SU-DHL-6 (cell line): ENCODE data around the gene NUP88.

Source experiments
- H2AFZ ChIP-seq: fragments of 200-600 bp; sonication (generic); 2 replicates; pipeline ENCODE4 v1.6.1; 2014; ENCODE audit warnings: low read depth, mild to moderate bottlenecking, moderate library complexity, mixed read lengths, antibody characterized with exemption, low read length; ENCODE audit not compliant: severe bottlenecking
- H3F3A ChIP-seq: fragments of 200-600 bp; shearing (Covaris generic); 2 replicates; pipeline ENCODE4 v1.6.0; 2016; ENCODE audit warnings: antibody characterized with exemption, mild to moderate bottlenecking; ENCODE audit not compliant: insufficient read depth
- H3K27ac ChIP-seq: fragments of 200-600 bp; sonication (generic); 2 replicates; pipeline ENCODE4 v1.5.1; 2016; ENCODE audit warnings: low read depth, mild to moderate bottlenecking, low read length, moderate library complexity, mixed read lengths
- H3K27me3 ChIP-seq: fragments of 200-600 bp; sonication (generic), shearing (Covaris generic); 2 replicates; pipeline ENCODE4 v1.6.0; 2014; ENCODE audit warnings: mild to moderate bottlenecking, low read length
- H3K36me3 ChIP-seq: fragments of 200-600 bp; sonication (generic); 2 replicates; pipeline ENCODE4 v1.6.1; 2014; ENCODE audit warnings: mild to moderate bottlenecking, low read length, mixed read lengths
- H3K4me2 ChIP-seq: fragments of 300-600, 200-600 bp; shearing (Covaris generic), sonication (generic); 2 replicates; pipeline ENCODE4 v1.6.0; 2014; ENCODE audit warnings: low read length, low read depth, mild to moderate bottlenecking; ENCODE audit not compliant: poor library complexity, severe bottlenecking
- H3K4me3 ChIP-seq: fragments of 200-600 bp; sonication (generic); 2 replicates; pipeline ENCODE4 v1.5.1; 2014; ENCODE audit warnings: antibody characterized with exemption, low read length, mild to moderate bottlenecking, mixed read lengths; ENCODE audit not compliant: insufficient read depth, poor library complexity, severe bottlenecking
- H3K79me2 ChIP-seq: fragments of 200-600 bp; sonication (generic); 2 replicates; pipeline ENCODE4 v1.6.1; 2014; ENCODE audit warnings: mild to moderate bottlenecking, low read length, moderate library complexity; ENCODE audit not compliant: insufficient read depth
- H3K9ac ChIP-seq: fragments of 200-600 bp; sonication (generic); 2 replicates; pipeline ENCODE4 v1.7.0; 2014; ENCODE audit warnings: mild to moderate bottlenecking, low read length
- H3K9me2 ChIP-seq: fragments of 200-600 bp; sonication (generic); replicated peaks from 2 replicates; pipeline ENCODE4 v1.6.1; 2014; ENCODE audit warnings: low read length; ENCODE audit not compliant: insufficient read depth
- H3K9me3 ChIP-seq: fragments of 200-600 bp; sonication (generic); 2 replicates; pipeline ENCODE4 v1.6.1; 2014; ENCODE audit warnings: low read length, mixed read lengths; ENCODE audit not compliant: insufficient read depth
- H4K20me1 ChIP-seq: fragments of 200-600 bp; sonication (generic); 2 replicates; pipeline ENCODE4 v1.6.1; 2014; ENCODE audit warnings: low read depth, mild to moderate bottlenecking, antibody characterized with exemption, low read length, moderate library complexity, mixed read lengths
- EZH2phosphoT487 ChIP-seq: fragments of 200-600 bp; sonication (generic), shearing (Covaris generic); conservative IDR thresholded peaks from 2 replicates; pipeline ENCODE4 v1.6.1; 2018; ENCODE audit warnings: mild to moderate bottlenecking, antibody characterized with exemption, low read length, moderate library complexity, mixed read lengths
- TF ChIP-seq, protein P1 (sequence below): fragments of 200-600 bp; sonication (generic); IDR thresholded peaks from one replicate; pipeline ENCODE4 v1.5.1; 2017; ENCODE audit warnings: antibody characterized with exemption, mild to moderate bottlenecking, low read length, moderate library complexity; ENCODE audit not compliant: insufficient read depth, poor library complexity, severe bottlenecking

Gene NUP88

DNA sequence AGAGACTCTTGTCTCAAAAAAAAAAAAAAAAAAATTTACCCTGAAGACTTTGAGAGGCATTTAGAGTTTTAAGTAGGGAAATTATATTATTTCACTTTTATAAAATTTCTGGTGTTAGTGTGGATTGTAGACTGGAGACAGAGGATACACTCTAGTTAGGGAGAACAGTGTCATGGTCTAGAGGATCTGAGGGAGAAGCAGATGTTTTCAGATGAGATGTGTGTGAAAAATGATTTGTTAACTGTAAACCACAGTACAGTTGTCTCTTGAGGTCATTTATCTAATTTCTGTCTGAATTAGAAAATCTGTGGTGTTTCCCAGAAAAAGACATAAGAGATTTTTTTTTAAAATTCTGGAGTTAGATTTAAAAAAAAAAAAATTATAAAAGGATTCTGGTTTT is 54.8 kb downstream of the NUP88 start:
- H3K4me2 ChIP-seq = no peak overlapping the region
- H3K9me3 ChIP-seq = no peaks in the 10 kb centered on the region
- no peak for TF ChIP-seq EZH2phosphoT487
- TF ChIP-seq, protein P1, sequence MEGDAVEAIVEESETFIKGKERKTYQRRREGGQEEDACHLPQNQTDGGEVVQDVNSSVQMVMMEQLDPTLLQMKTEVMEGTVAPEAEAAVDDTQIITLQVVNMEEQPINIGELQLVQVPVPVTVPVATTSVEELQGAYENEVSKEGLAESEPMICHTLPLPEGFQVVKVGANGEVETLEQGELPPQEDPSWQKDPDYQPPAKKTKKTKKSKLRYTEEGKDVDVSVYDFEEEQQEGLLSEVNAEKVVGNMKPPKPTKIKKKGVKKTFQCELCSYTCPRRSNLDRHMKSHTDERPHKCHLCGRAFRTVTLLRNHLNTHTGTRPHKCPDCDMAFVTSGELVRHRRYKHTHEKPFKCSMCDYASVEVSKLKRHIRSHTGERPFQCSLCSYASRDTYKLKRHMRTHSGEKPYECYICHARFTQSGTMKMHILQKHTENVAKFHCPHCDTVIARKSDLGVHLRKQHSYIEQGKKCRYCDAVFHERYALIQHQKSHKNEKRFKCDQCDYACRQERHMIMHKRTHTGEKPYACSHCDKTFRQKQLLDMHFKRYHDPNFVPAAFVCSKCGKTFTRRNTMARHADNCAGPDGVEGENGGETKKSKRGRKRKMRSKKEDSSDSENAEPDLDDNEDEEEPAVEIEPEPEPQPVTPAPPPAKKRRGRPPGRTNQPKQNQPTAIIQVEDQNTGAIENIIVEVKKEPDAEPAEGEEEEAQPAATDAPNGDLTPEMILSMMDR = no peak
- H3K79me2 ChIP-seq = no peaks in the 10 kb centered on the region
- no peak overlapping the region for H3K9ac ChIP-seq
- peaks cover 20% of the 10 kb centered on the region; the same call in 1 of the 2 replicates for H3K36me3 ChIP-seq
- no peak overlapping the region for H3K27ac ChIP-seq
- no peaks in the 10 kb centered on the region for H4K20me1 ChIP-seq
- peaks cover 4% of the 10 kb centered on the region; the same call in 1 of the 2 replicates for H3F3A ChIP-seq
- H2AFZ ChIP-seq = no peak overlapping the region
- H3K4me3 ChIP-seq = no peak overlapping the region
- no peaks in the 10 kb centered on the region for H3K27me3 ChIP-seq
- no peaks in the 10 kb centered on the region for H3K9me2 ChIP-seq

DNA sequence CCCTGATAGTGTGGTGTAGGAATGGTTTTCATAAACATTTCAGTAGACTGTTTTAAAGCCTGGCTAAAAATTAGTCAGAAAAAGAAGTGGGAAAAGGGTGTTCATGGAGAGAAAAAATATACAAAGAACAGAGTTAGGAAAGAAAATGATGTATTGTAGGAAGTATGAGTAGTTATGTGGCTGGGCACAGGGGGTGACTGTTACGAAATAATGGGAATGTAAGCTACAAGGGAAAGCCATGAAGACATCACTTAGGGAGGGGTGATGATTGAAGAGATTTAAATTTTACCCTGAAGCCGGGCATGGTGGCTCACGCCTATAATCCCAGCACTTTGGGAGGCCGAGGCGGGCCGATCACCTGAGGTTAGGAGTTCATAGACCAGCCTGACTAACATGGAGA is 55.3 kb downstream of the NUP88 start:
- H3K27ac ChIP-seq = no peak overlapping the region
- H3K9ac ChIP-seq = no peak overlapping the region
- no peaks in the 10 kb centered on the region for H3K79me2 ChIP-seq
- no peaks in the 10 kb centered on the region for H3K9me2 ChIP-seq
- H3F3A ChIP-seq = peaks cover 4% of the 10 kb centered on the region; the same call in 1 of the 2 replicates
- no peaks in the 10 kb centered on the region for H3K27me3 ChIP-seq
- H3K36me3 ChIP-seq = peaks cover 23% of the 10 kb centered on the region; the same call in 1 of the 2 replicates
- no peak overlapping the region for H3K4me3 ChIP-seq
- no peak for TF ChIP-seq EZH2phosphoT487
- TF ChIP-seq, protein P1 = no peak
- H3K4me2 ChIP-seq = no peak overlapping the region
- H2AFZ ChIP-seq = no peak overlapping the region
- no peaks in the 10 kb centered on the region for H4K20me1 ChIP-seq
- no peaks in the 10 kb centered on the region for H3K9me3 ChIP-seq

DNA sequence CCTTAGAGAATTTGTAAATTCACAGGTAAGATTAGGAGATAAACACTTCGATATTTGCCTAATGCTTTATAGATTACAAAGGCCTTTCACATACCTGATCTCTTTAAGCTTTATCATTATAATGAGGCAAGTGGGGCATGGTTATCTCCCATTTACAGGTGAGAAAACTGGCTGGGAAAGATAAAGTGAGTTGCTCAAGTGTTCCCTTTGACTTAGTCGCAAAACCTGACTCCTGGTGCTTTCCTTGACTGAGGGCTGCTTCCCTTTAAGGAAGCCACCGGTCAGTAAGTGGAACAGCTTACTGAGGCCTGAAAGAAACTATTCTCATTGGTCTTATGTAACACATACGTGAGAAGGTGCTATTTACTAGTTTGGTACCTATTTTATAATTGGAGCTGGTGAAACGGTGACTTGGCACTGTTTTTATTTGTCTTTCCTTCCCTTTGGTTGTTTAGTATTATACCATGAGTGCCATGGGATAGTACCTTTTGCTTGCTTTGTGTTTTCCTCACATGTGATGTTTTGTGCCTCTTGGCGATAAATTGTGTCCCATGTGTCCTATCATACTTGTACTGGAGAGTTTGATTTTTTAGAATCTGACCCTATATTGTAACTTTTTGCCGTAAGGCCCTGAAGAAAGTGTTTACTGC is 57.2 kb downstream of the NUP88 start:
- Histone ChIP-seq H3K4me2 (no peak overlapping the region), H2AFZ (no peak overlapping the region), H3F3A (peaks cover 4% of the 10 kb centered on the region; the same call in 1 of the 2 replicates), H3K9ac (no peak overlapping the region), H3K27me3 (no peaks in the 10 kb centered on the region), H3K4me3 (no peak overlapping the region), H3K9me3 (no peaks in the 10 kb centered on the region), H3K36me3 (peaks cover 19% of the 10 kb centered on the region; the same call in 1 of the 2 replicates), H4K20me1 (no peaks in the 10 kb centered on the region), H3K9me2 (no peaks in the 10 kb centered on the region), H3K79me2 (no peaks in the 10 kb centered on the region), H3K27ac (no peak overlapping the region)
- TF ChIP-seq, protein P1 = no peak
- TF ChIP-seq EZH2phosphoT487 = no peak
